ENCODE data around the gene TRIOBP. TPM values are rescaled to one million over a fixed set of nuclear protein-coding genes. Genes with fewer than 3 reads are reported as not detected.

The TRIOBP gene
- total and polyA plus RNA-seq, 2 donors (not counting 1 experiment from before 2014, with no cell fraction given), result 32.9 to 131 TPM

- Histone ChIP-seq H3K4me3 (replicated peaks in 1 of 4; ENCODE audit: control extremely low read depth in 1 of 4, insufficient read depth in 1 of 4, low read depth in 3 of 4, low read length in 4 of 4) (no peak overlapping the region), H3K9ac (ENCODE audit: insufficient read depth, low read length) (peak overlapping the region; percentile 32), H3K4me1 (ENCODE audit: control insufficient read depth, extremely low read depth, insufficient read depth, low read length) (peaks cover 50% of the 10 kb centered on the region), H3K27ac (ENCODE audit: insufficient read depth, low read length) (peak overlapping the region; percentile 79), H3K79me2 (ENCODE audit: control insufficient read depth, insufficient read depth, low read length) (peaks cover 51% of the 10 kb centered on the region), H3K4me2 (ENCODE audit: extremely low read depth, insufficient read depth, low read length) (peak overlapping the region; percentile 54), H3K36me3 (ENCODE audit: control insufficient read depth, insufficient read depth, low read length) (peaks cover 17% of the 10 kb centered on the region), H3K9me3 (ENCODE audit: control insufficient read depth, insufficient read depth, low read depth, low read length) (no peaks in the 10 kb centered on the region), H2AFZ (ENCODE audit: low read length) (no peak overlapping the region), H4K20me1 (ENCODE audit: control insufficient read depth, extremely low read depth, insufficient read depth, low read length) (no peaks in the 10 kb centered on the region), H3K27me3 (ENCODE audit: control insufficient read depth, insufficient read depth, low read length) (no peaks in the 10 kb centered on the region)
- TF ChIP-seq EZH2 (IDR thresholded peaks at IDR 0.05; ENCODE audit: low read length, missing control alignments), result no peak
- peak in 1 of 2 donors; percentile 31 for TF ChIP-seq CTCF (conservative IDR thresholded peaks at IDR 0.05 in 1 of 2, IDR thresholded peaks at IDR 0.05 in 1 of 2; ENCODE audit: low read depth in 1 of 2, low read length in 2 of 2)
- DNase-seq (ENCODE audit: low read depth in 2 of 2), result peak; percentile 90 to 97
These were observed 55.6 kb downstream of the TRIOBP start for GRCh38 chr22:37752189-37753087.

DNA sequence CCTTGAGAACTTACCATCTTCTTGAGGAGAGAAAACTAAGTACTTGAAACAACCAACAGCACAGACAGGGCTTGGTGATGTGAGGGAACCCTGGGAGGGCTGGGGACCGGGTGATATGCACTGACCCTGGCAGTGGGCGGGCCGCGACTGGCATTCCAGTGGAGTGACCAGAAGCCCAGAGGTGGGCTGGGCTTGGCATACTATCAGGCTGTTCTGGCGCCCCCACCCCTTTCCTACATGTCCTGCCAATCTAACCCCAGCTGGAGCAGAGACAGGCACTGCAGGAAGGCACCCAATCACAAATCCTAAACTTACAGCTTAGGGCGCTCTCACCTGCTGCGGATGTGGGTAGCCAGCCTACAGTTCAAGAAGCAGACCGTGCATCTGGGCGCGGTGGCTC is 56.9 kb downstream of the TRIOBP start:
- peak overlapping the region; percentile 26 for H3K27ac ChIP-seq (ENCODE audit: insufficient read depth, low read length)
- no peaks in the 10 kb centered on the region for H3K9me3 ChIP-seq (ENCODE audit: control insufficient read depth, insufficient read depth, low read depth, low read length)
- peaks cover 23% of the 10 kb centered on the region for H3K36me3 ChIP-seq (ENCODE audit: control insufficient read depth, insufficient read depth, low read length)
- H3K4me3 ChIP-seq (replicated peaks in 1 of 4; ENCODE audit: control extremely low read depth in 1 of 4, insufficient read depth in 1 of 4, low read depth in 3 of 4, low read length in 4 of 4), result no peak overlapping the region
- H3K4me1 ChIP-seq (ENCODE audit: control insufficient read depth, extremely low read depth, insufficient read depth, low read length), result peaks cover 40% of the 10 kb centered on the region
- no peak overlapping the region for H2AFZ ChIP-seq (ENCODE audit: low read length)
- H4K20me1 ChIP-seq (ENCODE audit: control insufficient read depth, extremely low read depth, insufficient read depth, low read length), result no peaks in the 10 kb centered on the region
- peaks cover 39% of the 10 kb centered on the region for H3K79me2 ChIP-seq (ENCODE audit: control insufficient read depth, insufficient read depth, low read length)
- no peak overlapping the region for H3K9ac ChIP-seq (ENCODE audit: insufficient read depth, low read length)
- peak; percentile 36 to 44 for DNase-seq (ENCODE audit: low read depth in 2 of 2)
- H3K27me3 ChIP-seq (ENCODE audit: control insufficient read depth, insufficient read depth, low read length), result no peaks in the 10 kb centered on the region
- no peak overlapping the region for H3K4me2 ChIP-seq (ENCODE audit: extremely low read depth, insufficient read depth, low read length)
- TF ChIP-seq EZH2 (IDR thresholded peaks at IDR 0.05; ENCODE audit: low read length, missing control alignments) (no peak), CTCF (conservative IDR thresholded peaks at IDR 0.05 in 1 of 2, IDR thresholded peaks at IDR 0.05 in 1 of 2; ENCODE audit: low read depth in 1 of 2, low read length in 2 of 2) (no peak)

- H2AFZ ChIP-seq (ENCODE audit: low read length), result no peak overlapping the region
- no peak overlapping the region for H3K27ac ChIP-seq (ENCODE audit: insufficient read depth, low read length)
- H3K9ac ChIP-seq (ENCODE audit: insufficient read depth, low read length), result no peak overlapping the region
- peaks cover 4% of the 10 kb centered on the region for H3K4me1 ChIP-seq (ENCODE audit: control insufficient read depth, extremely low read depth, insufficient read depth, low read length)
- no peaks in the 10 kb centered on the region for H4K20me1 ChIP-seq (ENCODE audit: control insufficient read depth, extremely low read depth, insufficient read depth, low read length)
- no peaks in the 10 kb centered on the region for H3K9me3 ChIP-seq (ENCODE audit: control insufficient read depth, insufficient read depth, low read depth, low read length)
- DNase-seq (ENCODE audit: low read depth in 2 of 2), result no peak
- H3K79me2 ChIP-seq (ENCODE audit: control insufficient read depth, insufficient read depth, low read length), result peaks cover 12% of the 10 kb centered on the region
- H3K27me3 ChIP-seq (ENCODE audit: control insufficient read depth, insufficient read depth, low read length), result no peaks in the 10 kb centered on the region
- peaks cover 37% of the 10 kb centered on the region for H3K36me3 ChIP-seq (ENCODE audit: control insufficient read depth, insufficient read depth, low read length)
- no peak overlapping the region for H3K4me3 ChIP-seq (replicated peaks in 1 of 4; ENCODE audit: control extremely low read depth in 1 of 4, insufficient read depth in 1 of 4, low read depth in 3 of 4, low read length in 4 of 4)
- TF ChIP-seq EZH2 (IDR thresholded peaks at IDR 0.05; ENCODE audit: low read length, missing control alignments), result no peak
- no peak for TF ChIP-seq CTCF (conservative IDR thresholded peaks at IDR 0.05 in 1 of 2, IDR thresholded peaks at IDR 0.05 in 1 of 2; ENCODE audit: low read depth in 1 of 2, low read length in 2 of 2)
- H3K4me2 ChIP-seq (ENCODE audit: extremely low read depth, insufficient read depth, low read length), result no peak overlapping the region
These were observed 60.8 kb downstream of the TRIOBP start for GRCh38 chr22:37757663-37758062.
